ENCODE measurements around the gene CST8. TPM values are rescaled to one million over a fixed set of nuclear protein-coding genes. Genes with fewer than 3 reads are reported as not detected.

The CST8 gene
- total RNA-seq, 4 donors from 2014 or later: not detected

DNA sequence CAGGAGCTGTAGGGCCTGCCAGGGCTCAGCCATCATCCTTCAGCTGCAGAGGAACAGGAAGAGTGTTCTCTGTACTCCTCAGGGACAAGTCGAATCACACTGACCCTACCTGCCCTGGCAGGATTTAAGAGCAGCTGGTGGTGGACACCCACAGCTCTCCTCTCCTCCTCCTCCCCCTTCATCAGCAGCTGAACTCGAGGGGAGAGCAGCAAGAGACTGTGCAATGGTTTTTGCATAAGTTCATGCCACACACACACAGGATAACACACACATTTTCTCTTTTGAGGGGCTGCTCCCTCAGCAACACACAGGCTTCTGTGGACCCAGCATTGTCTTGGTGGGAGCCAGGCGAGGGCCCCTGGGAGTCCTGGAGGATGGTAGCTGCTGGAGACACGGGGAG lies 38.1 kb upstream of the CST8 start, which contains the start of gene CST11:
CST11 (minus strand) TSS at position 101 of the 400 bp plus-strand sequence; CDS start at position 36, 65 bp downstream.
- Histone ChIP-seq H3K27me3 (no peaks in the 10 kb centered on the region), H3K4me3 (replicated peaks in 1 of 3) (no peak within 1 kb of the TSS), H3K36me3 (no peaks in the 10 kb centered on the region), H3K27ac (no peak within 1 kb of the TSS), H3K4me1 (no peaks in the 10 kb centered on the region), H3K9me3 (no peaks in the 10 kb centered on the region)
- WGBS, 2 donors: 48 to 57% methylated on average over 3 to 4 of the region's 4 CpGs
- intact Hi-C loops (cut with DNase I): no loop called here
- DNase-seq: no peak
- TF ChIP-seq, protein P1, sequence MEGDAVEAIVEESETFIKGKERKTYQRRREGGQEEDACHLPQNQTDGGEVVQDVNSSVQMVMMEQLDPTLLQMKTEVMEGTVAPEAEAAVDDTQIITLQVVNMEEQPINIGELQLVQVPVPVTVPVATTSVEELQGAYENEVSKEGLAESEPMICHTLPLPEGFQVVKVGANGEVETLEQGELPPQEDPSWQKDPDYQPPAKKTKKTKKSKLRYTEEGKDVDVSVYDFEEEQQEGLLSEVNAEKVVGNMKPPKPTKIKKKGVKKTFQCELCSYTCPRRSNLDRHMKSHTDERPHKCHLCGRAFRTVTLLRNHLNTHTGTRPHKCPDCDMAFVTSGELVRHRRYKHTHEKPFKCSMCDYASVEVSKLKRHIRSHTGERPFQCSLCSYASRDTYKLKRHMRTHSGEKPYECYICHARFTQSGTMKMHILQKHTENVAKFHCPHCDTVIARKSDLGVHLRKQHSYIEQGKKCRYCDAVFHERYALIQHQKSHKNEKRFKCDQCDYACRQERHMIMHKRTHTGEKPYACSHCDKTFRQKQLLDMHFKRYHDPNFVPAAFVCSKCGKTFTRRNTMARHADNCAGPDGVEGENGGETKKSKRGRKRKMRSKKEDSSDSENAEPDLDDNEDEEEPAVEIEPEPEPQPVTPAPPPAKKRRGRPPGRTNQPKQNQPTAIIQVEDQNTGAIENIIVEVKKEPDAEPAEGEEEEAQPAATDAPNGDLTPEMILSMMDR (IDR thresholded peaks at IDR 0.05): no peak
- no peak for TF ChIP-seq POLR2A (IDR thresholded peaks at IDR 0.05)

DNA sequence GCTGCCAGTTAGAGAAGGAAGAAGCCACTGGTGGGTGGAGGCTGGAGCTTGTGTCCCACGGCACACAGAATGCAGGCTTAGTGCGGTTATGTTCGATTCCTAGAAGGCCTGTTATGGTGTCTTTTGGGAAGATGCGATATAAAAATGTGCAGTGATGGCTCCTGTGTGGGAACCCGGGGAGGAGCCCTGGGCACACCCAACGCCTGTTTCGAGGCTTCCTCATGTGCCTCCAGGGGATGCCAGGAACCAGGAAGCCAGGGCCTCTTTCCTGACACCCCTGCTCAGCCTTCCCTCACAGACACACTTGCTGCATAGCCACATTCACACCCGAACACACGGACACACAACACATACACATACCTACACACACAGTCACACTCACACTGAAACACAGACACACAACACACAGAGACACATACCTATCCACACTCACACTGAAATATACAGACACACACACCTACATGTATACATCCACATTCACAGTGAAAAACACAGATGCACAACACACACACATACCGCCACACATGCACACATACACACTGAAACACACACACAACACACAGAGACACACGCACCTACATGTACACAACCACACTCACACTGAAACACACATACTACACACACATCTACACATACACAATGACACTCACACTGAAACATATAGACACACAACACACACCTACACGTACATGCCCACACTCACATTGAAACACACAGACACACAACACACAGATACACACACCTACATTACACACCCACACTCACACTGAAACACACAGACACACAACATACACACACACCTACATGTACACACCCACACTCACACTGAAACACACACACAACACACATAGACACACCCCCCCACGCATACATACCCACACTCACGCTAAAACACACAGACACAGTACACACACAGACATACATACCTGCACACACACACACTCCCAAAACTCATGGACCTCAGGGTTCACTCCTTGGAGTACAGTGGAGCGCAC lies 37.1 kb upstream of the CST8 start:
- Histone ChIP-seq H3K27me3 (no peaks in the 10 kb centered on the region), H3K9me3 (no peaks in the 10 kb centered on the region), H3K4me3 (replicated peaks in 1 of 3) (no peak overlapping the region), H3K36me3 (no peaks in the 10 kb centered on the region), H3K27ac (no peak overlapping the region), H3K4me1 (no peaks in the 10 kb centered on the region)
- TF ChIP-seq POLR2A (IDR thresholded peaks at IDR 0.05): no peak
- TF ChIP-seq, protein P1 (IDR thresholded peaks at IDR 0.05): no peak
- 83 to 90% methylated on average over 15 of the region's 15 CpGs for WGBS, 2 donors
- DNase-seq: no peak
- intact Hi-C loops (cut with DNase I): no loop called here

DNA sequence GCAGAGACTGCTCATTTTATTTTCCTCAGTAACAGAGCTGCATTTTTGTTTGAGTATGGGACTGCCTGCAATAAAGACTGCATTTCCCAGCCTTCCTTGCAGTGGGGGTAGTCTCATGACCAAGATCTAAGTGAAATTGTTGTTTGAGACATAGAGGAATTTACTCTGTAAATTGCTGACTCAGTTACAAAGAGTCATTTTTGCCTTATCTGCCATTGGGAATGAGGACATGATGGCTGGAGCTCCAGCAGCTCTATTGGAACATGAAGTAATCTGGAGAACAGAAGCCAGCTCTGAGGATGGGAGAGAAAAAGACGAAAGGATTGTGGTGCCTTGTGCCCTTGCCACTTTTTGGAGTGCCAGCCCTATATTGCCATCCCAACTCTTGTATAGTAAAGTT lies 36.1 kb upstream of the CST8 start:
- Histone ChIP-seq H3K36me3 (no peaks in the 10 kb centered on the region), H3K27ac (no peak overlapping the region), H3K27me3 (no peaks in the 10 kb centered on the region), H3K4me3 (replicated peaks in 1 of 3) (no peak overlapping the region), H3K9me3 (no peaks in the 10 kb centered on the region), H3K4me1 (no peaks in the 10 kb centered on the region)
- WGBS, 2 donors: 95 to 100% methylated on average over 1 of the region's 1 CpG
- DNase-seq: no peak
- intact Hi-C loops (cut with DNase I): no loop called here
- TF ChIP-seq, protein P1 (IDR thresholded peaks at IDR 0.05): no peak
- no peak for TF ChIP-seq POLR2A (IDR thresholded peaks at IDR 0.05)

DNA sequence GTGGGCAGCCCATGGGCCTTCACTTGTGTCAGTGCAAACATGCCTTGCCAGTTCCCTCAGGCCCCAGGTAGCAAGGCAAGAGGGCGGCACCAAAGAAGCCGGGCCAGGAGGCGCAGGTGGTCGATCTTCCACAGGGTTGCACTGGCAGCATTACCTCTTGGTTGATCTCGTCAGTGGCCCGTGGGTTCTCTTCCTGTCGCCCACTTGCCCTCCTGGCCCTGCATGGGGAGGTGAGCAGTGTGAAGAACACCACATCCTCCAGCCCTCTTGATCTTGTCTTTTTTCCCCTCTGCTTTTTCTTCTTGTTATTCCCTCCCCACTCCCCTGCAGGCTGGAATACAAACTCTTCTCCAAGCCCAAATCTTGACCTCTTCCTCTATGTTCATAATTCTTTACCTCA lies 35.3 kb upstream of the CST8 start:
- no peak for DNase-seq
- no peaks in the 10 kb centered on the region for H3K36me3 ChIP-seq
- WGBS, 2 donors: 88% methylated on average over 7 of the region's 7 CpGs
- no peak overlapping the region for H3K4me3 ChIP-seq (replicated peaks in 1 of 3)
- no peak overlapping the region for H3K27ac ChIP-seq
- H3K4me1 ChIP-seq: no peaks in the 10 kb centered on the region
- H3K9me3 ChIP-seq: no peaks in the 10 kb centered on the region
- no peaks in the 10 kb centered on the region for H3K27me3 ChIP-seq
- TF ChIP-seq, protein P1 (IDR thresholded peaks at IDR 0.05): no peak
- no peak for TF ChIP-seq POLR2A (IDR thresholded peaks at IDR 0.05)
- intact Hi-C loops (cut with DNase I): no loop called here

DNA sequence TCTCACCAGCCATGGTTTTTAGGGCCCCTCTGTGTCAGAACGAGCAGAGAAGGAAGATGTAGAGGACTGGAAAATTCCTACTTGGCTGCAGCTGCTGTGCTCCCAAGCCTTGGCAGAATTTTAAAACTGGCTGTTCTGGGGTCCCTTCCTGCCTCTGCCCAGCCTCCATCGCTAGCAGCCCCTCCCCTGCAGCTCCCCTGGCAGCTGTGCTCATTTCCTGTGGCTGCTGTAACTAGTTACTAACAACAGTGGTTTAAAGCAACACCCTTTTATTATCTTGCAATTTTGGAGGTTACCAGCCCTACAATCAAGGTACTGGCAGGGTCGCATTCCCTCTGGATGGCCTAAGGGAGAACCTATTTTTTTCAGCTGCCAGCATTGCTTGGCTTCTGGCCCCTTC lies 34.5 kb upstream of the CST8 start:
- no peak overlapping the region for H3K27ac ChIP-seq
- H3K4me1 ChIP-seq: no peaks in the 10 kb centered on the region
- no peak for DNase-seq
- TF ChIP-seq, protein P1 (IDR thresholded peaks at IDR 0.05): no peak
- TF ChIP-seq POLR2A (IDR thresholded peaks at IDR 0.05): no peak
- H3K36me3 ChIP-seq: no peaks in the 10 kb centered on the region
- no peak overlapping the region for H3K4me3 ChIP-seq (replicated peaks in 1 of 3)
- WGBS, 2 donors: 56 to 65% methylated on average over 3 of the region's 3 CpGs
- intact Hi-C loops (cut with DNase I): no loop called here
- no peaks in the 10 kb centered on the region for H3K27me3 ChIP-seq
- no peaks in the 10 kb centered on the region for H3K9me3 ChIP-seq
